ENCODE measurements around the gene PIGQ.
A peak's percentile ranks its signal among the peaks of the same experiment; 100 is the strongest.
"Not testable (repeated sequence)": the region's sequence is repeated elsewhere in the genome, so short reads cannot be mapped to it uniquely, and the experiment has no call there.

The PIGQ gene

GRCh38 chr16:586047-586644 lies 16.4 kb downstream of the PIGQ start:
- peak; percentile 81 for DNase-seq (ENCODE audit: low read depth, low spot score)

- no peak for DNase-seq (ENCODE audit: low read depth, low spot score)
These were observed 17.1 kb downstream of the PIGQ start for GRCh38 chr16:586645-587590.

GRCh38 chr16:588639-588888 lies 18.8 kb downstream of the PIGQ start:
- peak; percentile 76 for DNase-seq (ENCODE audit: low read depth, low spot score)

GRCh38 chr16:588889-589657 lies 19.3 kb downstream of the PIGQ start:
- peak; percentile 98 for DNase-seq (ENCODE audit: low read depth, low spot score)

GRCh38 chr16:589658-590187 lies 20.0 kb downstream of the PIGQ start, which contains the start of gene RAB40C:
Gene RAB40C, plus strand, starts transcription at chr16:590066. Its CDS starts 226 bp downstream, at chr16:590292.
- peak; percentile 100 for DNase-seq (ENCODE audit: low read depth, low spot score)

- DNase-seq (ENCODE audit: low read depth, low spot score), result peak; percentile 82
These were observed 20.5 kb downstream of the PIGQ start for GRCh38 chr16:590188-590814.

GRCh38 chr16:590815-591200 lies 21.0 kb downstream of the PIGQ start:
- DNase-seq (ENCODE audit: low read depth, low spot score), result no peak

- DNase-seq (ENCODE audit: low read depth, low spot score), result peak; percentile 41
These were observed 21.5 kb downstream of the PIGQ start for GRCh38 chr16:591231-591630.

- DNase-seq (ENCODE audit: low read depth, low spot score), result no peak
These were observed 22.2 kb downstream of the PIGQ start for GRCh38 chr16:591892-592517.

GRCh38 chr16:592518-593306 lies 22.9 kb downstream of the PIGQ start:
- peak; percentile 20 for DNase-seq (ENCODE audit: low read depth, low spot score)

GRCh38 chr16:593406-593805 lies 23.6 kb downstream of the PIGQ start:
- no peak for DNase-seq (ENCODE audit: low read depth, low spot score)

- DNase-seq (ENCODE audit: low read depth, low spot score), result no peak
These were observed 24.0 kb downstream of the PIGQ start for GRCh38 chr16:593807-594206.

- DNase-seq (ENCODE audit: low read depth, low spot score), result no peak
These were observed 25.3 kb downstream of the PIGQ start for GRCh38 chr16:595094-595528.

GRCh38 chr16:595942-596735 lies 26.4 kb downstream of the PIGQ start:
- DNase-seq (ENCODE audit: low read depth, low spot score), result no peak

- no peak for DNase-seq (ENCODE audit: low read depth, low spot score)
These were observed 26.9 kb downstream of the PIGQ start for GRCh38 chr16:596736-597060.

- not testable (repeated sequence) for DNase-seq (ENCODE audit: low read depth, low spot score)
These were observed 27.9 kb downstream of the PIGQ start for GRCh38 chr16:597655-598054.

- no peak for DNase-seq (ENCODE audit: low read depth, low spot score)
These were observed 29.3 kb downstream of the PIGQ start for GRCh38 chr16:598823-599739.

GRCh38 chr16:600781-601180 lies 31.0 kb downstream of the PIGQ start:
- peak; percentile 27 for DNase-seq (ENCODE audit: low read depth, low spot score)

GRCh38 chr16:603933-604332 lies 34.2 kb downstream of the PIGQ start:
- DNase-seq (ENCODE audit: low read depth, low spot score), result no peak
